ENCODE data around the gene CMTR1.

DNA sequence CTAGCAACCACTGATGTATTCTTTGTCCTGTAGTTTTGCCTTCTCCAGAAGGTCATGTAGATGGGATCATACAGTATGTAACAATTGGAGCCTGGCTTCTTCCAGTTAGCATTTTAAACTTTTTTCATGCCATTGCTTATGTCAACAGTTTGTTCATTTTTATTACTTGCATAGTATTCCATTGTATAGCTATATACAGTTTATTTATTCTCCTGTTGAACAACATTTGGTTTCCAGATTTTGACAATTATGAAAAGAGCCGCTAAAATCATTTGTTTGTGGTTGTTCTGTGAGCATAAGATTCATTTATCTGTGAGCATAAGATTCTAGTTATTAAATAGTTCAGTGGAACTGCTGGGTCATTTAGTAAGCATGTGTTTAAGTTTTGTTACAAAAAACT, 23.5 kb upstream of the CMTR1 start:
- TF ChIP-seq, protein P1, sequence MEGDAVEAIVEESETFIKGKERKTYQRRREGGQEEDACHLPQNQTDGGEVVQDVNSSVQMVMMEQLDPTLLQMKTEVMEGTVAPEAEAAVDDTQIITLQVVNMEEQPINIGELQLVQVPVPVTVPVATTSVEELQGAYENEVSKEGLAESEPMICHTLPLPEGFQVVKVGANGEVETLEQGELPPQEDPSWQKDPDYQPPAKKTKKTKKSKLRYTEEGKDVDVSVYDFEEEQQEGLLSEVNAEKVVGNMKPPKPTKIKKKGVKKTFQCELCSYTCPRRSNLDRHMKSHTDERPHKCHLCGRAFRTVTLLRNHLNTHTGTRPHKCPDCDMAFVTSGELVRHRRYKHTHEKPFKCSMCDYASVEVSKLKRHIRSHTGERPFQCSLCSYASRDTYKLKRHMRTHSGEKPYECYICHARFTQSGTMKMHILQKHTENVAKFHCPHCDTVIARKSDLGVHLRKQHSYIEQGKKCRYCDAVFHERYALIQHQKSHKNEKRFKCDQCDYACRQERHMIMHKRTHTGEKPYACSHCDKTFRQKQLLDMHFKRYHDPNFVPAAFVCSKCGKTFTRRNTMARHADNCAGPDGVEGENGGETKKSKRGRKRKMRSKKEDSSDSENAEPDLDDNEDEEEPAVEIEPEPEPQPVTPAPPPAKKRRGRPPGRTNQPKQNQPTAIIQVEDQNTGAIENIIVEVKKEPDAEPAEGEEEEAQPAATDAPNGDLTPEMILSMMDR (IDR thresholded peaks at IDR 0.05), result no peak
- TF ChIP-seq POLR2A (IDR thresholded peaks at IDR 0.05) (no peak), EP300 (IDR thresholded peaks at IDR 0.05) (no peak)

All from tibial nerve (tissue), 4 donors.